ENCODE data around the gene SFRP2.

DNA sequence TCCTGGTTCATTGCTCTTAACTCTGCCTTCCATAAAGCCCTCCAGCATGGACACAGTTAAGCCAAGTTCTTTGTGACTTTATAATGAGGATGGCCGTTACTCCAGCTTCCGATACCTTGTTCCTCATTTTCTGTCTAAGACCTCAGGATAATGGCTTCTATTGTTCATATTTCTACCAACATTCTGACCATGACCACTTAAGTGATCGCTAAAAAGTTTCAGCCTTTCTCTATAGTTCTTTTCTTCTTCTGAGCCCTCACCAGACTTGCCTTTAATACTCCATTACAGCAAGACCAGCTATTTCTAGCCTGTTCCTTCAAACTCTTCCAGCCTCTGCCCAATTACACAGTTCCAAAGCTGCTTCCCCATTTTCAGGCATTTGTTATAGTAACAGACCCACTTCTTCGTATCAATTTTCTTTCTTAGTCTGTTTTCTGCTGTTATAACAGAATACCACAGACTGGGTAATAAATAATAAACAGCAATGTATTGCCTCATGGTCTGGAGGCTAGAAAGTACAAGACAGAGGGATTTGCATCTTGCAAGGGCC, 41.4 kb downstream of the SFRP2 start:
- TF ChIP-seq, protein P1, sequence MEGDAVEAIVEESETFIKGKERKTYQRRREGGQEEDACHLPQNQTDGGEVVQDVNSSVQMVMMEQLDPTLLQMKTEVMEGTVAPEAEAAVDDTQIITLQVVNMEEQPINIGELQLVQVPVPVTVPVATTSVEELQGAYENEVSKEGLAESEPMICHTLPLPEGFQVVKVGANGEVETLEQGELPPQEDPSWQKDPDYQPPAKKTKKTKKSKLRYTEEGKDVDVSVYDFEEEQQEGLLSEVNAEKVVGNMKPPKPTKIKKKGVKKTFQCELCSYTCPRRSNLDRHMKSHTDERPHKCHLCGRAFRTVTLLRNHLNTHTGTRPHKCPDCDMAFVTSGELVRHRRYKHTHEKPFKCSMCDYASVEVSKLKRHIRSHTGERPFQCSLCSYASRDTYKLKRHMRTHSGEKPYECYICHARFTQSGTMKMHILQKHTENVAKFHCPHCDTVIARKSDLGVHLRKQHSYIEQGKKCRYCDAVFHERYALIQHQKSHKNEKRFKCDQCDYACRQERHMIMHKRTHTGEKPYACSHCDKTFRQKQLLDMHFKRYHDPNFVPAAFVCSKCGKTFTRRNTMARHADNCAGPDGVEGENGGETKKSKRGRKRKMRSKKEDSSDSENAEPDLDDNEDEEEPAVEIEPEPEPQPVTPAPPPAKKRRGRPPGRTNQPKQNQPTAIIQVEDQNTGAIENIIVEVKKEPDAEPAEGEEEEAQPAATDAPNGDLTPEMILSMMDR (IDR thresholded peaks at IDR 0.05): no peak
- TF ChIP-seq POLR2AphosphoS5 (IDR thresholded peaks at IDR 0.05): no peak
- TF ChIP-seq EP300 (IDR thresholded peaks at IDR 0.05): no peak

Measured in stomach (tissue), 4 donors.